Measurements from ENCODE around the gene SCLT1. TPM values are rescaled to one million over a fixed set of nuclear protein-coding genes. Genes with fewer than 3 reads are reported as not detected.

Gene SCLT1
- total RNA-seq, 1 experiment from 2014 or later: 24.1 TPM

DNA sequence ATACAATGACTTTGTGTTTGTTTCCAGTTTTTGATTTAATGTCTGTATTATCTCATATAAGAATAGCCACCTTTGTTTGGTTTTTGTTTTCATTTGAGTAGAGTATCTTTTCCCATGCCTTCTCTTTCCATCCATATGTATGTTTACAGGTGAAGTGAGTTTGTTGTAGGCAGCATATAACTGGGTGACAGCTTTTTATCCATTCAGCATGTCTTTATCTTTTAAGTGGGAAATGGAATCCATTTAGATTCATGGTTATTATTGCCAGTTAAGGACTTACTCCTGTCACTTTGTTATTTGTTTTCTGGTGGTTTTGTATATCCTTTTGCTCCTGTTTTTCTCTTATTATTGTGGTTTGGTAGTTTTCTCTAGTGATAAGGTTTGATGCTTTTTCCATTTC is 34.3 kb downstream of the SCLT1 start:
- Histone ChIP-seq H3K27ac (ENCODE audit: low read depth, low read length, poor library complexity, severe bottlenecking) (no peak overlapping the region), H3K9me3 (ENCODE audit: low read depth, low read length, poor library complexity, severe bottlenecking) (peaks cover 73% of the 10 kb centered on the region), H3K27me3 (replicated peaks; ENCODE audit: insufficient read depth, low read depth, low read length, poor library complexity) (no peaks in the 10 kb centered on the region), H3K4me1 (ENCODE audit: insufficient read depth, low read length, poor library complexity, severe bottlenecking) (no peaks in the 10 kb centered on the region), H3K36me3 (ENCODE audit: insufficient read depth, low read length, poor library complexity, severe bottlenecking) (no peaks in the 10 kb centered on the region), H3K4me3 (ENCODE audit: low read depth, low read length, poor library complexity, severe bottlenecking) (no peak overlapping the region)
- no peak for DNase-seq (ENCODE audit: low spot score)
- intact Hi-C loops (cut with micrococcal nuclease; ENCODE audit: unreplicated experiment): no loop called here
- TF ChIP-seq EZH2 (IDR thresholded peaks at IDR 0.05; ENCODE audit: borderline replicate concordance, low read depth, low read length, poor library complexity, severe bottlenecking): no peak
- no peak for TF ChIP-seq CTCF (conservative IDR thresholded peaks at IDR 0.05; ENCODE audit: low read depth, low read length)
- POLR2A ChIA-PET (ENCODE audit: low non-redundant PET): no interaction called here
- BruUV-seq (replicated peaks): no TSS peak
- CTCF ChIA-PET: no interaction called here

- Histone ChIP-seq H3K27me3 (replicated peaks; ENCODE audit: insufficient read depth, low read depth, low read length, poor library complexity) (no peaks in the 10 kb centered on the region), H3K9me3 (ENCODE audit: low read depth, low read length, poor library complexity, severe bottlenecking) (peaks cover 3% of the 10 kb centered on the region), H3K4me1 (ENCODE audit: insufficient read depth, low read length, poor library complexity, severe bottlenecking) (no peaks in the 10 kb centered on the region), H3K27ac (ENCODE audit: low read depth, low read length, poor library complexity, severe bottlenecking) (no peak overlapping the region), H3K36me3 (ENCODE audit: insufficient read depth, low read length, poor library complexity, severe bottlenecking) (no peaks in the 10 kb centered on the region), H3K4me3 (ENCODE audit: low read depth, low read length, poor library complexity, severe bottlenecking) (no peak overlapping the region)
- intact Hi-C loops (cut with micrococcal nuclease; ENCODE audit: unreplicated experiment): no loop called here
- ChIA-PET CTCF (no interaction called here), POLR2A (ENCODE audit: low non-redundant PET) (no interaction called here)
- no TSS peak for BruUV-seq (replicated peaks)
- DNase-seq (ENCODE audit: low spot score): no peak
- no peak for TF ChIP-seq EZH2 (IDR thresholded peaks at IDR 0.05; ENCODE audit: borderline replicate concordance, low read depth, low read length, poor library complexity, severe bottlenecking)
- no peak for TF ChIP-seq CTCF (conservative IDR thresholded peaks at IDR 0.05; ENCODE audit: low read depth, low read length)
Observed at GRCh38 chr4:129046055-129046959, 47.0 kb downstream of the SCLT1 start.

DNA sequence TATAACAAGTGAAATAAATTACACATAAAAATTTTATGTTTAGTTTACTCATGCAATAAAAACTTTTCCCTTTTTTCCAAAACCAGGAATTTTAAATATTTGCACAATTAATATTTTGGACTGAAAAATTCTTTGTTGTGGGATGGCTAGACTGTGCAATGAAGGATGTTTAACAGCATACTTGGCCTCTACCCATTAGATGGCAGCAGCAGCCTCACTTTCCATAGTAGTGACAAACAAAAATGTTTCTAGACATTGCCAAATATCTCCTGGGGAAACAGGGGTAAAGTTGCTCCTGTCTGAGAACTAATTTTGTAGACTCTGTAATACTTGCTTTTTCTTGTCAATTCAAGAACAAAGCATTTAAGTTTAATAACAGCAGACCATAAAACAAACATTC is 49.8 kb downstream of the SCLT1 start:
- Histone ChIP-seq H3K27me3 (replicated peaks; ENCODE audit: insufficient read depth, low read depth, low read length, poor library complexity) (no peaks in the 10 kb centered on the region), H3K27ac (ENCODE audit: low read depth, low read length, poor library complexity, severe bottlenecking) (no peak overlapping the region), H3K9me3 (ENCODE audit: low read depth, low read length, poor library complexity, severe bottlenecking) (peaks cover 3% of the 10 kb centered on the region), H3K4me3 (ENCODE audit: low read depth, low read length, poor library complexity, severe bottlenecking) (no peak overlapping the region), H3K36me3 (ENCODE audit: insufficient read depth, low read length, poor library complexity, severe bottlenecking) (no peaks in the 10 kb centered on the region), H3K4me1 (ENCODE audit: insufficient read depth, low read length, poor library complexity, severe bottlenecking) (no peaks in the 10 kb centered on the region)
- BruUV-seq (replicated peaks): no TSS peak
- peak; percentile 36; the same call in 1 of the 2 replicates for TF ChIP-seq CTCF (conservative IDR thresholded peaks at IDR 0.05; ENCODE audit: low read depth, low read length)
- TF ChIP-seq EZH2 (IDR thresholded peaks at IDR 0.05; ENCODE audit: borderline replicate concordance, low read depth, low read length, poor library complexity, severe bottlenecking): no peak
- POLR2A ChIA-PET (ENCODE audit: low non-redundant PET): no interaction called here
- CTCF ChIA-PET: no interaction called here
- intact Hi-C loops (cut with micrococcal nuclease; ENCODE audit: unreplicated experiment): no loop called here
- peak; percentile 11 for DNase-seq (ENCODE audit: low spot score)

All from A673 (cell line).